ENCODE data around the gene LRRC57.
A peak's percentile ranks its signal among the peaks of the same experiment; 100 is the strongest.
"Not testable (repeated sequence)": the region's sequence is repeated elsewhere in the genome, so short reads cannot be mapped to it uniquely, and the experiment has no call there.

LRRC57 gene

GRCh38 chr15:42576776-42577175, 28.2 kb upstream of the LRRC57 start:
- TF ChIP-seq CTCF (IDR thresholded peaks at IDR 0.05; ENCODE audit: borderline replicate concordance, insufficient read depth, low read depth, low read length), result no peak
- H3K4me3 ChIP-seq (ENCODE audit: low read depth, low read length), result no peak overlapping the region

- no peak for TF ChIP-seq CTCF (IDR thresholded peaks at IDR 0.05; ENCODE audit: borderline replicate concordance, insufficient read depth, low read depth, low read length)
- H3K4me3 ChIP-seq (ENCODE audit: low read depth, low read length), result peak overlapping the region; percentile 77
Observed at GRCh38 chr15:42576040-42576594, 27.5 kb upstream of the LRRC57 start.

GRCh38 chr15:42575188-42576039, 26.8 kb upstream of the LRRC57 start, which contains the start of gene STARD9:
TSS of gene STARD9 (plus strand) at chr15:42575606. CDS start at chr15:42575716, 110 bp downstream.
- H3K4me3 ChIP-seq (ENCODE audit: low read depth, low read length), result peak within 1 kb of the TSS; percentile 77
- TF ChIP-seq CTCF (IDR thresholded peaks at IDR 0.05; ENCODE audit: borderline replicate concordance, insufficient read depth, low read depth, low read length), result no peak

GRCh38 chr15:42558739-42559138, 10.1 kb upstream of the LRRC57 start:
- H3K4me3 ChIP-seq (ENCODE audit: low read depth, low read length), result no peak overlapping the region
- no peak for TF ChIP-seq CTCF (IDR thresholded peaks at IDR 0.05; ENCODE audit: borderline replicate concordance, insufficient read depth, low read depth, low read length)

GRCh38 chr15:42556550-42557207, 8.1 kb upstream of the LRRC57 start:
- not testable (repeated sequence) for H3K4me3 ChIP-seq (ENCODE audit: low read depth, low read length)

GRCh38 chr15:42553554-42553953, 5.0 kb upstream of the LRRC57 start:
- TF ChIP-seq CTCF (IDR thresholded peaks at IDR 0.05; ENCODE audit: borderline replicate concordance, insufficient read depth, low read depth, low read length), result no peak
- no peak overlapping the region for H3K4me3 ChIP-seq (ENCODE audit: low read depth, low read length)

GRCh38 chr15:42549741-42550392, 1.3 kb upstream of the LRRC57 start:
- H3K4me3 ChIP-seq (ENCODE audit: low read depth, low read length), result peak overlapping the region; percentile 50
- no peak for TF ChIP-seq CTCF (IDR thresholded peaks at IDR 0.05; ENCODE audit: borderline replicate concordance, insufficient read depth, low read depth, low read length)
